ENCODE data around the gene CCNG1. TPM values are rescaled to one million over a fixed set of nuclear protein-coding genes. Genes with fewer than 3 reads are reported as not detected.

Gene CCNG1
- total and polyA plus RNA-seq, 9 of the 15 experiments (the other 6 are each of a cell fraction or from before 2014, with no cell fraction given), result 121 to 293 (median 245) TPM

DNA sequence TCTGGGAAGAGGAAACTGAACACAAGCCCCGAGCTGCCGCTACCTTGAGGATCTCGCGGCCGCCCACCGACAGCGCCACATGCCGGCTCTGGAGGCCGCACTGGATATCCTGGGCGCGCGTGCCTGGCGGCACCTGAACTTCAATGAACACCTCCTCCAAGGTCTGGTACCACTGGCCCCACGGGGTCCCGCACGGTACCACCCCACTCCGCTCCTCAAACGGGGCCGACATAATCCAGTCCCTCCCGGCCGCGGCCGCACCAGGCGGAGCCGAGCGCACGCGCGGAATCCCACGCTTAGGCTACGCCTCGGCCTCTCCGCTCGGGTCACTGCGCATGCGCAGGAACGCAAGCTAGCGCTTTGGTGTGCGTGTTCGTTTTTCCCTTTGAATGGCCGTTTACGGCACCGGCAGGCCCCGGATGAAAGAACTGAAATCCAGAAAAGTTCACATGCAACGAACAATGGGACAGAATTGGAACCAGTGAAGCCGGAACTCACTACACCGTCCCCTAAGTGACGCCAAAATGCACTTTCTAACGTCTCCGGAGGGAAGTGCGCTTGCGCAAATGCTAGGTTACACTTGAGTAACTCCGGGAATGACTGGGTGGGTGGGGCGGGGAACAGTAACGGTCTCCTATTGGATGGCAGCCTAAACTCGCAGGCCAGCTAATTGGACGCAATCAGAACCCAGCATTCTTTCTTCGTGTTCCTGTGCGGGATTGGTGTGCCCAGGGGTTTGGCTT, 22.6 kb downstream of the CCNG1 start, which contains the start of gene NUDCD2 (continued):
- TF ChIP-seq TCF3 (CRISPR knock-in tag; IDR thresholded peaks at IDR 0.05) (0 out of 2 replicates have a peak, but pooled peaks have one; percentile 15), ZNF3 (CRISPR knock-in tag; IDR thresholded peaks at IDR 0.05) (no peak), SNRNP70 (optimal IDR thresholded peaks at IDR 0.05; ENCODE audit: low read depth, low read length) (no peak), TAF15 (IDR thresholded peaks at IDR 0.05; ENCODE audit: low read depth, low read length) (no peak), SIN3A (IDR thresholded peaks at IDR 0.05; ENCODE audit: borderline replicate concordance in 2 of 2, control insufficient read depth in 1 of 2, low read depth in 2 of 2, low read length in 2 of 2) (peak in 1 of 2 experiments; percentile 64; a peak in 1 of 4 replicates), HOMEZ (CRISPR knock-in tag; IDR thresholded peaks at IDR 0.05) (no peak), TAF1 (IDR thresholded peaks at IDR 0.05; ENCODE audit: control insufficient read depth, extremely low read depth, insufficient read depth, low read length, severe bottlenecking) (peak; percentile 77), CEBPG (CRISPR knock-in tag; IDR thresholded peaks at IDR 0.05) (peak; percentile 43; the same call in 1 of the 2 replicates), CEBPG (tag; conservative IDR thresholded peaks at IDR 0.05 in 1 of 2, IDR thresholded peaks at IDR 0.05 in 1 of 2) (peak; percentile 68 to 81), ZNF76 (CRISPR knock-in tag; IDR thresholded peaks at IDR 0.05; ENCODE audit: borderline replicate concordance) (peak; percentile 46; the same call in 1 of the 2 replicates), ZNF445 (CRISPR knock-in tag; IDR thresholded peaks at IDR 0.05; ENCODE audit: low read depth) (no peak), RFX1 (IDR thresholded peaks at IDR 0.05) (peak; percentile 39), DMBX1 (CRISPR knock-in tag; IDR thresholded peaks at IDR 0.05; ENCODE audit: borderline replicate concordance) (peak; percentile 52; the same call in 1 of the 2 replicates), XRCC5 (IDR thresholded peaks at IDR 0.05; ENCODE audit: low read depth, low read length) (no peak), ZNF717 (CRISPR knock-in tag; IDR thresholded peaks at IDR 0.05) (no peak), GTF2E2 (tag; IDR thresholded peaks at IDR 0.05) (no peak), JUND (IDR thresholded peaks at IDR 0.05; ENCODE audit: borderline replicate concordance, low read depth, low read length) (peak; percentile 2; the same call in 1 of the 2 replicates), JUND (tag; IDR thresholded peaks at IDR 0.05; ENCODE audit: borderline replicate concordance, low read depth, low read length) (no peak), NR2C1 (IDR thresholded peaks at IDR 0.05) (peak; percentile 68; the same call in 1 of the 2 replicates), NR2C1 (tag; IDR thresholded peaks at IDR 0.05) (peak; percentile 65; the same call in 1 of the 2 replicates), RBBP5 (IDR thresholded peaks at IDR 0.05; ENCODE audit: borderline replicate concordance, insufficient read depth, low read length, poor library complexity, severe bottlenecking) (peak; percentile 92), POLR2AphosphoS5 (IDR thresholded peaks at IDR 0.05; ENCODE audit: control insufficient read depth, insufficient read depth, low read depth, low read length) (peak; percentile 68), L3MBTL2 (IDR thresholded peaks at IDR 0.05) (peak; percentile 92), GTF2A2 (tag; IDR thresholded peaks at IDR 0.05) (no peak), POLR2B (IDR thresholded peaks at IDR 0.05; ENCODE audit: low read depth, partially characterized antibody) (peak; percentile 97)
- TF ChIP-seq, protein P1, sequence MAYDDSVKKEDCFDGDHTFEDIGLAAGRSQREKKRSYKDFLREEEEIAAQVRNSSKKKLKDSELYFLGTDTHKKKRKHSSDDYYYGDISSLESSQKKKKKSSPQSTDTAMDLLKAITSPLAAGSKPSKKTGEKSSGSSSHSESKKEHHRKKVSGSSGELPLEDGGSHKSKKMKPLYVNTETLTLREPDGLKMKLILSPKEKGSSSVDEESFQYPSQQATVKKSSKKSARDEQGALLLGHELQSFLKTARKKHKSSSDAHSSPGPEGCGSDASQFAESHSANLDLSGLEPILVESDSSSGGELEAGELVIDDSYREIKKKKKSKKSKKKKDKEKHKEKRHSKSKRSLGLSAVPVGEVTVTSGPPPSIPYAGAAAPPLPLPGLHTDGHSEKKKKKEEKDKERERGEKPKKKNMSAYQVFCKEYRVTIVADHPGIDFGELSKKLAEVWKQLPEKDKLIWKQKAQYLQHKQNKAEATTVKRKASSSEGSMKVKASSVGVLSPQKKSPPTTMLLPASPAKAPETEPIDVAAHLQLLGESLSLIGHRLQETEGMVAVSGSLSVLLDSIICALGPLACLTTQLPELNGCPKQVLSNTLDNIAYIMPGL (CRISPR knock-in tag; IDR thresholded peaks at IDR 0.05), result peak; percentile 86
